Mammary epithelial cell (primary cell): ENCODE results near the gene GPSM3.

ENCODE experiments used
- EZH2 ChIP-seq: IDR thresholded peaks from 2 replicates; pipeline ENCODE4 v1.6.1; 2012; ENCODE audit warnings: low read length, inconsistent platforms, borderline replicate concordance
- TF ChIP-seq, protein P1 (sequence below), 2 donors: IDR thresholded peaks in 1 of 2; conservative IDR thresholded peaks in 1 of 2; 2 replicates each; pipeline ENCODE4 v1.5.1; 2011 to 2012; ENCODE audit warnings: inconsistent platforms in 2 of 2, low read length in 2 of 2, mild to moderate bottlenecking in 2 of 2, control low read depth in 1 of 2, low read depth in 1 of 2; ENCODE audit not compliant: insufficient read depth in 1 of 2; ENCODE audit errors: extremely low read depth in 1 of 2

DNA sequence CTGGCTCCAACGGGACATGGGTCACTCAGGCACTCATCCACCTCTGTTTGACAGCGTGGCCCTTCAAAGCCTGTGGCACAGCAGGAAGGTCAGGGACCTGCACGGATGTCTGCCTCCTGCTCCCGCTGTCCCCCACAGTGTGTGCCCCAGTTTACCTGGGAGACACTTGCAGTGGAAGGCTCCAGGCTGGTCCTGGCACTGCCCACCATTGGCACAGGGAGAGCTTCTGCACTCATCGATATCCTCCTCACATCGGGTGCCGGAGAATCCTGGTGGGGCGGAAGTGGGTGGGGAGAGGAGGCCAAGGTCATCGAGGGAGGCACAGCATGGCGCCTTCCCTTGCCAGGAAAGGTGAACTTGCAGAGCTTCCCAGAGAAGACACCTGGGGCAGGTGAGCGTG lies 24.6 kb upstream of the GPSM3 start:
- TF ChIP-seq EZH2 = no peak
- TF ChIP-seq, protein P1, sequence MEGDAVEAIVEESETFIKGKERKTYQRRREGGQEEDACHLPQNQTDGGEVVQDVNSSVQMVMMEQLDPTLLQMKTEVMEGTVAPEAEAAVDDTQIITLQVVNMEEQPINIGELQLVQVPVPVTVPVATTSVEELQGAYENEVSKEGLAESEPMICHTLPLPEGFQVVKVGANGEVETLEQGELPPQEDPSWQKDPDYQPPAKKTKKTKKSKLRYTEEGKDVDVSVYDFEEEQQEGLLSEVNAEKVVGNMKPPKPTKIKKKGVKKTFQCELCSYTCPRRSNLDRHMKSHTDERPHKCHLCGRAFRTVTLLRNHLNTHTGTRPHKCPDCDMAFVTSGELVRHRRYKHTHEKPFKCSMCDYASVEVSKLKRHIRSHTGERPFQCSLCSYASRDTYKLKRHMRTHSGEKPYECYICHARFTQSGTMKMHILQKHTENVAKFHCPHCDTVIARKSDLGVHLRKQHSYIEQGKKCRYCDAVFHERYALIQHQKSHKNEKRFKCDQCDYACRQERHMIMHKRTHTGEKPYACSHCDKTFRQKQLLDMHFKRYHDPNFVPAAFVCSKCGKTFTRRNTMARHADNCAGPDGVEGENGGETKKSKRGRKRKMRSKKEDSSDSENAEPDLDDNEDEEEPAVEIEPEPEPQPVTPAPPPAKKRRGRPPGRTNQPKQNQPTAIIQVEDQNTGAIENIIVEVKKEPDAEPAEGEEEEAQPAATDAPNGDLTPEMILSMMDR (conservative IDR thresholded peaks at IDR 0.05 in 1 of 2, IDR thresholded peaks at IDR 0.05 in 1 of 2; ENCODE audit: extremely low read depth in 1 of 2, insufficient read depth in 1 of 2, low read depth in 1 of 2, low read length in 2 of 2) = no peak
